NCI-H2107 (cell line): ENCODE results near the gene NUDT6.
"Not testable (repeated sequence)": the region's sequence is repeated elsewhere in the genome, so short reads cannot be mapped to it uniquely, and the experiment has no call there.

Experiments used
- DNase-seq: peaks from one replicate; lab custom pipeline; 2025; lab: John Stamatoyannopoulos, UW

Gene NUDT6

GRCh38 chr4:122921971-122922876 lies at the start of gene NUDT6:
TSS of gene NUDT6 (minus strand) at chr4:122922597. CDS start at chr4:122922572, 25 bp downstream.
- DNase-seq, result no peak

- no peak for DNase-seq
Observed at GRCh38 chr4:122968227-122968812, 45.9 kb upstream of the NUDT6 start.

- no peak for DNase-seq
Observed at GRCh38 chr4:122967231-122967630, 44.8 kb upstream of the NUDT6 start.

- no peak for DNase-seq
Observed at GRCh38 chr4:122966201-122966600, 43.8 kb upstream of the NUDT6 start.

- no peak for DNase-seq
Observed at GRCh38 chr4:122963216-122963615, 40.8 kb upstream of the NUDT6 start.

GRCh38 chr4:122960611-122961000 lies 38.2 kb upstream of the NUDT6 start:
- no peak for DNase-seq

GRCh38 chr4:122959981-122960610 lies 37.7 kb upstream of the NUDT6 start:
- DNase-seq, result no peak

GRCh38 chr4:122959441-122959840 lies 37.0 kb upstream of the NUDT6 start:
- DNase-seq, result no peak

GRCh38 chr4:122958505-122958904 lies 36.1 kb upstream of the NUDT6 start:
- DNase-seq, result no peak

GRCh38 chr4:122953924-122954323 lies 31.5 kb upstream of the NUDT6 start:
- no peak for DNase-seq

- DNase-seq, result no peak
Observed at GRCh38 chr4:122952028-122952427, 29.6 kb upstream of the NUDT6 start.

- no peak for DNase-seq
Observed at GRCh38 chr4:122948671-122949070, 26.3 kb upstream of the NUDT6 start.

GRCh38 chr4:122946142-122946541 lies 23.7 kb upstream of the NUDT6 start:
- no peak for DNase-seq

GRCh38 chr4:122945136-122945535 lies 22.7 kb upstream of the NUDT6 start:
- not testable (repeated sequence) for DNase-seq

- no peak for DNase-seq
Observed at GRCh38 chr4:122932763-122933162, 10.4 kb upstream of the NUDT6 start.

- no peak for DNase-seq
Observed at GRCh38 chr4:122930862-122931261, 8.5 kb upstream of the NUDT6 start.

GRCh38 chr4:122928930-122929329 lies 6.5 kb upstream of the NUDT6 start:
- no peak for DNase-seq

- no peak for DNase-seq
Observed at GRCh38 chr4:122922877-122923511, 597 bp upstream of the NUDT6 start.

GRCh38 chr4:122921300-122921699 lies 1.1 kb downstream of the NUDT6 start:
- DNase-seq, result no peak

GRCh38 chr4:122920473-122920872 lies 1.9 kb downstream of the NUDT6 start:
- no peak for DNase-seq

- no peak for DNase-seq
Observed at GRCh38 chr4:122917731-122918130, 4.7 kb downstream of the NUDT6 start.

- no peak for DNase-seq
Observed at GRCh38 chr4:122914938-122915337, 7.5 kb downstream of the NUDT6 start.
